GM06990 (cell line): Measurements from ENCODE around the gene SIRPA.

Source experiments
- DNase-seq: peaks from one replicate; pipeline ENCODE4 v3.0.0-alpha.2; 2011; ENCODE audit not compliant: insufficient read length; ENCODE audit errors: extremely low read depth
- H3K27me3 ChIP-seq: replicated peaks from 2 replicates; pipeline ENCODE4 v1.6.0; 2011; ENCODE audit warnings: low read length; ENCODE audit not compliant: control insufficient read depth, insufficient read depth
- H3K36me3 ChIP-seq: 2 replicates; pipeline ENCODE4 v1.5.1; 2011; ENCODE audit warnings: low read length; ENCODE audit not compliant: control insufficient read depth, insufficient read depth
- H3K4me3 ChIP-seq: replicated peaks from 2 replicates; pipeline ENCODE4 v1.5.1; 2011; ENCODE audit warnings: low read depth, mild to moderate bottlenecking, control low read depth, low read length
- CTCF ChIP-seq: IDR thresholded peaks from 2 replicates; pipeline ENCODE4 v1.5.1; 2011; ENCODE audit warnings: low read length, control low read depth, mild to moderate bottlenecking, inconsistent platforms; ENCODE audit not compliant: insufficient read depth, poor library complexity, severe bottlenecking

The SIRPA gene

GRCh38 chr20:1875762-1876161, 19.4 kb upstream of the SIRPA start:
- no peak for TF ChIP-seq CTCF
- H3K27me3 ChIP-seq, result no peaks in the 10 kb centered on the region; the same call in 1 of the 2 replicates
- no peak for DNase-seq

GRCh38 chr20:1876217-1876921, 18.8 kb upstream of the SIRPA start:
- no peak for TF ChIP-seq CTCF
- H3K4me3 ChIP-seq, result no peak overlapping the region
- H3K36me3 ChIP-seq, result no peaks in the 10 kb centered on the region
- no peaks in the 10 kb centered on the region; the same call in 1 of the 2 replicates for H3K27me3 ChIP-seq
- no peak for DNase-seq

More at GRCh38 chr20:1875762-1876161, 19.4 kb upstream of the SIRPA start:
- no peak overlapping the region for H3K4me3 ChIP-seq
- no peaks in the 10 kb centered on the region for H3K36me3 ChIP-seq

GRCh38 chr20:1876975-1877608, 18.1 kb upstream of the SIRPA start:
- no peak for DNase-seq
- H3K36me3 ChIP-seq, result no peaks in the 10 kb centered on the region
- no peak for TF ChIP-seq CTCF
- no peak overlapping the region for H3K4me3 ChIP-seq
- H3K27me3 ChIP-seq, result no peaks in the 10 kb centered on the region; the same call in 1 of the 2 replicates

- Histone ChIP-seq H3K4me3 (no peak overlapping the region), H3K27me3 (no peaks in the 10 kb centered on the region; the same call in 1 of the 2 replicates), H3K36me3 (no peaks in the 10 kb centered on the region)
- DNase-seq, result no peak
- TF ChIP-seq CTCF, result no peak
Observed at GRCh38 chr20:1877609-1878200, 17.5 kb upstream of the SIRPA start.

- Histone ChIP-seq H3K36me3 (no peaks in the 10 kb centered on the region), H3K27me3 (no peaks in the 10 kb centered on the region; the same call in 1 of the 2 replicates), H3K4me3 (no peak overlapping the region)
- TF ChIP-seq CTCF, result no peak
- DNase-seq, result no peak
Observed at GRCh38 chr20:1879369-1879768, 15.8 kb upstream of the SIRPA start.
